Adrenal gland (tissue), 5 donors: ENCODE measurements around the gene SORD.

ENCODE experiments used
- POLR2A ChIP-seq, 2 donors: fragments of 450-650 bp; IDR thresholded peaks; one replicate each; pipeline ENCODE4 v1.6.1; 2017; ENCODE audit warnings: antibody characterized with exemption in 2 of 2, mild to moderate bottlenecking in 2 of 2, moderate library complexity in 1 of 2
- TF ChIP-seq, protein P1 (sequence below), 6 experiments: fragments of 450-650 bp in 4 of 6; fragments of 200-600 bp in 2 of 6; sonication (generic) in 1 of 6; IDR thresholded peaks; 1 replicate in 5 of 6; 2 replicates in 1 of 6; pipeline versions ENCODE4 v1.5.1 to v1.8.0; 2016 to 2021; ENCODE audit warnings: antibody characterized with exemption in 6 of 6, mild to moderate bottlenecking in 2 of 6, moderate library complexity in 1 of 6
- donor health status: DM: no; HTN: no; CAD: no.

DNA sequence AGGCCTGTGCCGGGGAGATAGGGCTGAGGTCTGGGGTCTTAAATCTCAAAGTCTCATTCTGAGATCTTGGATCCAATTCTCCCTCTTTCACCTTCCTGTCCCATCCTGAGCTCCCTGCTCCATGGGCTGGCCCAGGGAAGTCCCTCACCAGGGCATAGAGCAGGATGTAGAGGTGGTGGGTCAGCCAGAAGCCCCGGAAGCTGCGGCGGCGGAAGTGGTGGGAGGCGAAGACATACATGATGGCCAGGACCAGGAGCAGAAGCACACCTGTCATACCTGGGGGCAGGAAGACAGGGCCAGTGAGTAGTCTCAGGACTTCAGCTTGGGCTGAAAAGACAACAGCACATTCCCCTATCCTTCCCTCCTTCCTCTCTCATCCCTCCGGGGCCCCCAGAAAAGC is 74.5 kb downstream of the SORD start:
- TF ChIP-seq, protein P1, sequence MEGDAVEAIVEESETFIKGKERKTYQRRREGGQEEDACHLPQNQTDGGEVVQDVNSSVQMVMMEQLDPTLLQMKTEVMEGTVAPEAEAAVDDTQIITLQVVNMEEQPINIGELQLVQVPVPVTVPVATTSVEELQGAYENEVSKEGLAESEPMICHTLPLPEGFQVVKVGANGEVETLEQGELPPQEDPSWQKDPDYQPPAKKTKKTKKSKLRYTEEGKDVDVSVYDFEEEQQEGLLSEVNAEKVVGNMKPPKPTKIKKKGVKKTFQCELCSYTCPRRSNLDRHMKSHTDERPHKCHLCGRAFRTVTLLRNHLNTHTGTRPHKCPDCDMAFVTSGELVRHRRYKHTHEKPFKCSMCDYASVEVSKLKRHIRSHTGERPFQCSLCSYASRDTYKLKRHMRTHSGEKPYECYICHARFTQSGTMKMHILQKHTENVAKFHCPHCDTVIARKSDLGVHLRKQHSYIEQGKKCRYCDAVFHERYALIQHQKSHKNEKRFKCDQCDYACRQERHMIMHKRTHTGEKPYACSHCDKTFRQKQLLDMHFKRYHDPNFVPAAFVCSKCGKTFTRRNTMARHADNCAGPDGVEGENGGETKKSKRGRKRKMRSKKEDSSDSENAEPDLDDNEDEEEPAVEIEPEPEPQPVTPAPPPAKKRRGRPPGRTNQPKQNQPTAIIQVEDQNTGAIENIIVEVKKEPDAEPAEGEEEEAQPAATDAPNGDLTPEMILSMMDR (IDR thresholded peaks at IDR 0.05) = no peak
- TF ChIP-seq POLR2A (IDR thresholded peaks at IDR 0.05) = no peak
